ENCODE measurements around the gene CSF1. TPM values are rescaled to one million over a fixed set of nuclear protein-coding genes. Genes with fewer than 3 reads are reported as not detected.
"Not testable (repeated sequence)": the region's sequence is repeated elsewhere in the genome, so short reads cannot be mapped to it uniquely, and the experiment has no call there.

Gene CSF1, protein sequence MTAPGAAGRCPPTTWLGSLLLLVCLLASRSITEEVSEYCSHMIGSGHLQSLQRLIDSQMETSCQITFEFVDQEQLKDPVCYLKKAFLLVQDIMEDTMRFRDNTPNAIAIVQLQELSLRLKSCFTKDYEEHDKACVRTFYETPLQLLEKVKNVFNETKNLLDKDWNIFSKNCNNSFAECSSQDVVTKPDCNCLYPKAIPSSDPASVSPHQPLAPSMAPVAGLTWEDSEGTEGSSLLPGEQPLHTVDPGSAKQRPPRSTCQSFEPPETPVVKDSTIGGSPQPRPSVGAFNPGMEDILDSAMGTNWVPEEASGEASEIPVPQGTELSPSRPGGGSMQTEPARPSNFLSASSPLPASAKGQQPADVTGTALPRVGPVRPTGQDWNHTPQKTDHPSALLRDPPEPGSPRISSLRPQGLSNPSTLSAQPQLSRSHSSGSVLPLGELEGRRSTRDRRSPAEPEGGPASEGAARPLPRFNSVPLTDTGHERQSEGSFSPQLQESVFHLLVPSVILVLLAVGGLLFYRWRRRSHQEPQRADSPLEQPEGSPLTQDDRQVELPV
- 0.19 TPM for total RNA-seq (2013)
- polyA plus RNA-seq (under 1 TPM; 0.11 to 0.69 (median 0.38) TPM), polyA minus RNA-seq (0.97 and 1.3 TPM in 2 replicates), total RNA-seq (4.6 to 26.2 (median 16.2) reads per million in 11 experiments)

GRCh38 chr1:109910123-109910962, at the start of gene CSF1:
Gene CSF1 (plus strand): TSS chr1:109910849. CDS start chr1:109911024, 175 bp downstream.
- Mint-ChIP-seq H3K36me3 (peaks cover 5 to 24% of the 10 kb centered on the region in 2 donors), H3K4me1 (peaks cover 33% of the 10 kb centered on the region), H3K27me3 (ENCODE audit: low read depth in 3 of 3) (peaks cover 55 to 70% (median 60%) of the 10 kb centered on the region in 3 donors), H3K4me3 (peak within 1 kb of the TSS; percentile 89 to 92), H3K9me3 (peaks cover 0 to 9% (median 4%) of the 10 kb centered on the region in 7 donors), H3K27ac (peak within 1 kb of the TSS; percentile 36 to 87 (median 79))
- WGBS (ENCODE audit: insufficient coverage): 0% methylated on average over 31 of the region's 45 CpGs
- no peaks in the 10 kb centered on the region for H4K20me1 ChIP-seq (ENCODE audit: insufficient read depth, low read length)
- no peaks in the 10 kb centered on the region for H3K79me2 ChIP-seq (ENCODE audit: insufficient read depth, low read length)
- H3K4me1 ChIP-seq (ENCODE audit: control insufficient read depth in 1 of 2, insufficient read depth in 2 of 2, low read length in 2 of 2): peaks cover 17 to 24% of the 10 kb centered on the region in 2 donors
- no peaks in the 10 kb centered on the region for H3K9me3 ChIP-seq (replicated peaks in 1 of 2; ENCODE audit: control insufficient read depth in 1 of 2, insufficient read depth in 1 of 2, low read length in 2 of 2)
- peak within 1 kb of the TSS; percentile 48 to 75 (median 56) for H3K4me3 ChIP-seq (replicated peaks in 1 of 3; ENCODE audit: low read depth in 2 of 3, low read length in 3 of 3)
- H3K27me3 ChIP-seq (ENCODE audit: control insufficient read depth in 2 of 2, insufficient read depth in 2 of 2, low read length in 2 of 2): peaks cover 29 to 64% of the 10 kb centered on the region in 2 donors
- no peaks in the 10 kb centered on the region for H3K36me3 ChIP-seq (replicated peaks in 1 of 2; ENCODE audit: control insufficient read depth in 1 of 2, insufficient read depth in 2 of 2, low read length in 2 of 2)
- no peak for TF ChIP-seq CTCF (IDR thresholded peaks at IDR 0.05)
- intact Hi-C loops (cut with micrococcal nuclease): loop anchor here (2.0 to 10.0 kb wide), 4 partner anchors 14 to 74 kb away; partner anchors contain the start of gene AHCYL1 (in 1 of the 2)
- peak; percentile 47 to 83 (median 70) for DNase-seq
- H3K27ac ChIP-seq (ENCODE audit: low read depth in 1 of 2, low read length in 2 of 2): peak within 1 kb of the TSS in 1 of 2 donors; percentile 38
- peak within 1 kb of the TSS; percentile 76 for H3K4me2 ChIP-seq (replicated peaks; ENCODE audit: extremely low read depth, low read length, poor library complexity, severe bottlenecking)
- peak within 1 kb of the TSS; percentile 52 for H3K9ac ChIP-seq (ENCODE audit: insufficient read depth, low read length, poor library complexity, severe bottlenecking)
- peak within 1 kb of the TSS; percentile 73 for H2AFZ ChIP-seq (ENCODE audit: insufficient read depth, low read depth, low read length, poor library complexity, severe bottlenecking)

- not testable (repeated sequence) for H4K20me1 ChIP-seq (ENCODE audit: insufficient read depth, low read length); H3K79me2 ChIP-seq (ENCODE audit: insufficient read depth, low read length); H3K4me3 ChIP-seq (replicated peaks in 1 of 3; ENCODE audit: low read depth in 2 of 3, low read length in 3 of 3); H2AFZ ChIP-seq (ENCODE audit: insufficient read depth, low read depth, low read length, poor library complexity, severe bottlenecking); H3K4me2 ChIP-seq (replicated peaks; ENCODE audit: extremely low read depth, low read length, poor library complexity, severe bottlenecking); H3K9me3 Mint-ChIP-seq; H3K27ac ChIP-seq (ENCODE audit: low read depth in 1 of 2, low read length in 2 of 2); H3K9ac ChIP-seq (ENCODE audit: insufficient read depth, low read length, poor library complexity, severe bottlenecking); H3K27me3 Mint-ChIP-seq (ENCODE audit: low read depth in 3 of 3); H3K27me3 ChIP-seq (ENCODE audit: control insufficient read depth in 2 of 2, insufficient read depth in 2 of 2, low read length in 2 of 2); H3K4me3 Mint-ChIP-seq; H3K9me3 ChIP-seq (replicated peaks in 1 of 2; ENCODE audit: control insufficient read depth in 1 of 2, insufficient read depth in 1 of 2, low read length in 2 of 2); DNase-seq; H3K36me3 ChIP-seq (replicated peaks in 1 of 2; ENCODE audit: control insufficient read depth in 1 of 2, insufficient read depth in 2 of 2, low read length in 2 of 2); H3K27ac Mint-ChIP-seq; H3K36me3 Mint-ChIP-seq
- peaks cover 8 to 18% of the 10 kb centered on the region in 2 donors for H3K4me1 ChIP-seq (ENCODE audit: control insufficient read depth in 1 of 2, insufficient read depth in 2 of 2, low read length in 2 of 2)
- peaks cover 18% of the 10 kb centered on the region for H3K4me1 Mint-ChIP-seq
- WGBS (ENCODE audit: insufficient coverage): no CpG with 5 or more reads among the region's 2 CpGs
- intact Hi-C loops (cut with micrococcal nuclease): loop anchor here (5.0 to 10.0 kb wide), 2 partner anchors 39 to 53 kb away; partner anchors contain the start of gene CSF1 (in 1 of the 2)
These were observed 49.0 kb upstream of the CSF1 start for GRCh38 chr1:109861616-109862015.

Data from CD14-positive monocyte (primary cell).